ENCODE data around the gene WIPF2.
A peak's percentile ranks its signal among the peaks of the same experiment; 100 is the strongest.

The WIPF2 gene

DNA sequence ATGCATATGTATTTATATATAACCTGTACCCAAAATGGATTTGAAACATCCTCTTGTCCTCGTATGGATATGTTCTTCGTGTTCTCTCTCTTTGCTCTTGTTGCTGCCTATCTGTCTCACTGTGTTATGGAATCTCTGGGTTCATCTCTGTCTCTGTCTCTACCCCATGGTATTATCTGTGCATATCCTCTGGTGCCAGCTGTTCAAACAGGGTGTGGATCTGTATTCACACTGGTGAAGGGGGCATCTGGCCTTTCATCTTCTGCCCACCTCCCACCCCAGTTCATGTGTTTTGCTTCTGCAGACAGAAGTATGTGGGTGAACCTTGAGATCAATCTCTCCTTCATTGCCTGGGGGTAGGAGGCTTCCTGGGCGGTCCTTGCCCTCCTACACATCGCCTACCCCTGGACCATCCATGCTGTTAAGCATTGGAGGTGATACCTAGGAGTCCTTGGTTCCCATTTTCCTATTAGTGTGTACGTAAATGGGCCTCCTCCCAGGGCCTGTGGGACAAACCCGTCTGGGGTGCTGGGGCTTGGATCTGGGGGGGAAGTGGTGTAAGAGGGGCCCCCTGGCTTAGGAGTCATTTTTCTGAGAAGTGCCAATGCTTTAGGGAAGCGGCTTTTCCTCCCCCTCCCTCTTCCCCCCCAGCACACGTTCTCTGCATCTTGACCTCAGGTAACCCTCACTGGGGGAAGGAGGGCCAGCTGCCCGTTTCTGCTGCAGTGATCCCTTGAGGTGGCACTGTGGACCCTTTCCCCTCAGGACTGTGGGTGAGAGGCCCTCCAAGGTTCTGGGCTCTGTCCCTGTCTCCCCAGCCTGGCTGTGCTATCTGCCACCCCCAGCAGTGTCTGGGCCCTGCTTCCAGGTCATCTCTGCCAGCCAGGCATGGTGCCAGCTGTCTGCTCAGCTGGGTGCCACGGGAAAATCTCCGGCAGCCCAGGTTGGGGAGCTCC is 111.0 kb downstream of the WIPF2 start:
- peak; percentile 7 for DNase-seq

DNA sequence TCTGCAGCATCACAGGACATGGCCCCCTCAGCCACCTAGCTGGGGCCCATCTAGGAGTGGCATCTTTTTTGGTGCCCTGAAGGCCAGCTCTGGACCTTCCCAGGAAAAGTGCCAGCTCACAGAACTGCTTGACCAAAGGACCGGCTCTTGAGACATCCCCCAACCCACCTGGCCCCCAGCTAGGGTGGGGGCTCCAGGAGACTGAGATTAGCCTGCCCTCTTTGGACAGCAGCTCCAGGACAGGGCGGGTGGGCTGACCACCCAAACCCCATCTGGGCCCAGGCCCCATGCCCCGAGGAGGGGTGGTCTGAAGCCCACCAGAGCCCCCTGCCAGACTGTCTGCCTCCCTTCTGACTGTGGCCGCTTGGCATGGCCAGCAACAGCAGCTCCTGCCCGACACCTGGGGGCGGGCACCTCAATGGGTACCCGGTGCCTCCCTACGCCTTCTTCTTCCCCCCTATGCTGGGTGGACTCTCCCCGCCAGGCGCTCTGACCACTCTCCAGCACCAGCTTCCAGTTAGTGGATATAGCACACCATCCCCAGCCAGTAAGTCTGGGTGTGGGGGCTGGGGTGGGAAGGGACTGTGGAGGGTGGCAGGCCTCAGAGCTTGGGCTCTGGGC is 111.9 kb downstream of the WIPF2 start:
- DNase-seq: no peak

DNA sequence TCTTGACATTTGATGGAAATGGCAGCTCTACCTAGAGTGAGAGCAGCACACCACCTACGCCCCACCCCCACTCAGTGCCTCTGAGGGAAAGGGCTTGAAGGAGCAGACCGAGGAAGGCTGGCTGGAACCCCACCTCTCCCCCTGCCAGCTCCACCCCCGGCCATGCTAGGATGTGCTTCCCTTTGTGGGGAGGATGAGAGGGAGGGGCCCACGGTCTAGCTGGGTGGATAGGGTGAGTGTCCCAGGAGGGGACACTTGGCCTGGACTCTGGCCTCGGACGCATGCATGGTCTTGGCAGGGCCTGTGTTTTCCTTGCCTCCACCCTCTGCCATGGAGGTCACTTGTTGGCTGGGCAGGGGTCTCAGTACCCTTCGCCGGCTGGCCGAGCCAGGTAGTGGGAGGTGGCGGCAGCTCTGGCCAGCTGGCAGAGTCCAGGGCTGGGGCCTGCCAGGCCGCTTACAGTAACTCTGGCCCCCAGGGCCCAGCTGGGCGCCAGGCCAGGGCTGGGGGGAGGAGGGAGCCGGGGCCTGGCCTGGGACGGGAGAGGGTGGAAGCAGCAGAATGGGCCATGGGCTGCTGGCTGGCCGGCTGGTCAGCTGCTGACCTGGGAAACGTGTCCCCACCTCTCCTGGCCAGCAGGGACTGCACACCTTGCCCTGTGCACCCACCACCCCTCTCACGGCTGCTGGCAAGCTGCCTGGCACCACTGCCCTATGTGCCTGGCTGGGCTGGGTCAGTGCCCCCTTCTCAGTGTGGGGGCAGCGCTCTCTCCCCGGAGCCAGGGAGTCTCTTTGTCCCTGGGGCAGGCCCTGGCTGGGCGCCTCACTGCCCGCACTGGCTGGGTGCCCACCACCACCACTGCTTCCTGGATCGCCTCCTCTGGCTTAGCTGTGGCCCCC is 112.9 kb downstream of the WIPF2 start:
- DNase-seq: peak; percentile 30
